Measurements from ENCODE around the gene TMED4.

DNA sequence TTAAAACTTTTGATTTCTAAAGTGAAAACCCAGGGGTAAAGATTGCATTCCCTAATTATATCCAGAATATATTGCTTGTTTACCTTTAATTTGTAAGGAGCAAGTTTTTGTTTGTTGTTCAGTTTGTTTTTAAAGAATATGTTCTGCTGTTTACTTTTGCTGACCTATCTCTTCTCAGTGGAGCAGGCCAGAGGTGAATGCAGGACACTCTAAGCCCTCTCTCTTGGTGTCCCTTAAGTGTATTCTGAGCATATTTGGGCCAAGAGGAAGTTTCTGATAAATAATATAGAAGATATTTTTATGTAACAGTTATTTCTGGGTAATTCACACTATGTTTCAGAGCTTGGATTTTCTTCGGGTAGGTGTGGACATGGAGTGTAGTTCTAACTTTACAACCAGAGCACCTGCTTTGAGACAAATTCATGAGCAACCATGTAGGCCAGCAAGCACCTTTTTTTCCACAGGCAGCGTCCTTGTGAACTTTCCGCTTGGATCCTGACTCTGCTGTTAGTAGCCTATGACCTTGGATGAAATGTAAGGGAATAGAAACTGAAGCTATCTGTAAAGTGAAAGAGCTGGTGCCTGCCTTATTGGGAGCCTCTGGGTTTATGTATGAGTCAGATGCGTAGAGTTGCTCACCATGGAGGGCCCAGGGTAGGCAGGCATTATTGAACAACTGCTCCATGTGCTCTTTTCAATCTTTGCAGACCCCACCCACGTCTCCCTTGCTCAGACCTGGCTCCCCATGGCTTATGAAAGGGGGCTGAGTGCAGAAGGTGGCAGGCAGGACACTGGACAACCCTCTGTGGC, 40.5 kb upstream of the TMED4 start:
- no peak for TF ChIP-seq EZH2 (IDR thresholded peaks at IDR 0.05)
- no peak for TF ChIP-seq POLR2AphosphoS5 (IDR thresholded peaks at IDR 0.05; ENCODE audit: borderline replicate concordance, low read depth, low read length)
- no peak for TF ChIP-seq FOXP2 (optimal IDR thresholded peaks at IDR 0.05; ENCODE audit: control extremely low read depth, extremely low read length, insufficient read depth)
